ENCODE measurements around the gene TMEM18.

DNA sequence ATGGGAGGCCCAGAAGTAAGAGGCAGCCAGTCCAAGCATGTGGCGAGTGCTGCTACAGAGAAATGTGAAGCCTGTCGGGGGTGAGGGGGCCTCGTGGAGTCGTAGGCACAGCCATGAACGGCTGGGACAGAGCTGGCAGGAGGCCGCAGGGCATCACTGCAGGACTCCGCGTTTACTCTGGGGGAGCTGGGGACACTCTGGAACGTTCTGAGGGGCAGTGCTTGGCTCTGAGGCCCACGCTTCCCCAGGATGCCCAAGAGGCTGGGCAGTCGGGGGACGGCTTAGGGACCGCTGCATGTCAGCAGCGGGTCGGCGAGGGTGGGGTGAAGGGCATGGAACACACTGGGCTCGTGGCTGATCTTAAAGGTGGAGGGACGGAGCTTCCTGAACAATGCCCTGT is 6.6 kb downstream of the TMEM18 start:
- TF ChIP-seq, protein P1, sequence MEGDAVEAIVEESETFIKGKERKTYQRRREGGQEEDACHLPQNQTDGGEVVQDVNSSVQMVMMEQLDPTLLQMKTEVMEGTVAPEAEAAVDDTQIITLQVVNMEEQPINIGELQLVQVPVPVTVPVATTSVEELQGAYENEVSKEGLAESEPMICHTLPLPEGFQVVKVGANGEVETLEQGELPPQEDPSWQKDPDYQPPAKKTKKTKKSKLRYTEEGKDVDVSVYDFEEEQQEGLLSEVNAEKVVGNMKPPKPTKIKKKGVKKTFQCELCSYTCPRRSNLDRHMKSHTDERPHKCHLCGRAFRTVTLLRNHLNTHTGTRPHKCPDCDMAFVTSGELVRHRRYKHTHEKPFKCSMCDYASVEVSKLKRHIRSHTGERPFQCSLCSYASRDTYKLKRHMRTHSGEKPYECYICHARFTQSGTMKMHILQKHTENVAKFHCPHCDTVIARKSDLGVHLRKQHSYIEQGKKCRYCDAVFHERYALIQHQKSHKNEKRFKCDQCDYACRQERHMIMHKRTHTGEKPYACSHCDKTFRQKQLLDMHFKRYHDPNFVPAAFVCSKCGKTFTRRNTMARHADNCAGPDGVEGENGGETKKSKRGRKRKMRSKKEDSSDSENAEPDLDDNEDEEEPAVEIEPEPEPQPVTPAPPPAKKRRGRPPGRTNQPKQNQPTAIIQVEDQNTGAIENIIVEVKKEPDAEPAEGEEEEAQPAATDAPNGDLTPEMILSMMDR (conservative IDR thresholded peaks at IDR 0.05; ENCODE audit: low read depth in 2 of 2), result no peak
- TF ChIP-seq EZH2 (IDR thresholded peaks at IDR 0.05; ENCODE audit: low read depth, unreplicated experiment) (no peak), POLR2AphosphoS5 (IDR thresholded peaks at IDR 0.05; ENCODE audit: low read depth) (no peak), EZH2phosphoT487 (IDR thresholded peaks at IDR 0.05; ENCODE audit: unreplicated experiment) (no peak), STAT1 (IDR thresholded peaks at IDR 0.05; ENCODE audit: unreplicated experiment) (no peak), JUNB (IDR thresholded peaks at IDR 0.05; ENCODE audit: unreplicated experiment) (no peak)
- TF ChIP-seq, protein P2, sequence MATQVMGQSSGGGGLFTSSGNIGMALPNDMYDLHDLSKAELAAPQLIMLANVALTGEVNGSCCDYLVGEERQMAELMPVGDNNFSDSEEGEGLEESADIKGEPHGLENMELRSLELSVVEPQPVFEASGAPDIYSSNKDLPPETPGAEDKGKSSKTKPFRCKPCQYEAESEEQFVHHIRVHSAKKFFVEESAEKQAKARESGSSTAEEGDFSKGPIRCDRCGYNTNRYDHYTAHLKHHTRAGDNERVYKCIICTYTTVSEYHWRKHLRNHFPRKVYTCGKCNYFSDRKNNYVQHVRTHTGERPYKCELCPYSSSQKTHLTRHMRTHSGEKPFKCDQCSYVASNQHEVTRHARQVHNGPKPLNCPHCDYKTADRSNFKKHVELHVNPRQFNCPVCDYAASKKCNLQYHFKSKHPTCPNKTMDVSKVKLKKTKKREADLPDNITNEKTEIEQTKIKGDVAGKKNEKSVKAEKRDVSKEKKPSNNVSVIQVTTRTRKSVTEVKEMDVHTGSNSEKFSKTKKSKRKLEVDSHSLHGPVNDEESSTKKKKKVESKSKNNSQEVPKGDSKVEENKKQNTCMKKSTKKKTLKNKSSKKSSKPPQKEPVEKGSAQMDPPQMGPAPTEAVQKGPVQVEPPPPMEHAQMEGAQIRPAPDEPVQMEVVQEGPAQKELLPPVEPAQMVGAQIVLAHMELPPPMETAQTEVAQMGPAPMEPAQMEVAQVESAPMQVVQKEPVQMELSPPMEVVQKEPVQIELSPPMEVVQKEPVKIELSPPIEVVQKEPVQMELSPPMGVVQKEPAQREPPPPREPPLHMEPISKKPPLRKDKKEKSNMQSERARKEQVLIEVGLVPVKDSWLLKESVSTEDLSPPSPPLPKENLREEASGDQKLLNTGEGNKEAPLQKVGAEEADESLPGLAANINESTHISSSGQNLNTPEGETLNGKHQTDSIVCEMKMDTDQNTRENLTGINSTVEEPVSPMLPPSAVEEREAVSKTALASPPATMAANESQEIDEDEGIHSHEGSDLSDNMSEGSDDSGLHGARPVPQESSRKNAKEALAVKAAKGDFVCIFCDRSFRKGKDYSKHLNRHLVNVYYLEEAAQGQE (IDR thresholded peaks at IDR 0.05; ENCODE audit: unreplicated experiment), result no peak
